ENCODE measurements around the gene IGFL4. TPM values are rescaled to one million over a fixed set of nuclear protein-coding genes. Genes with fewer than 3 reads are reported as not detected.

Gene IGFL4
- not detected for total RNA-seq

GRCh38 chr19:46040952-46041500 is at the start of gene IGFL4:
IGFL4 (minus strand) TSS chr19:46041002; CDS start chr19:46040962, 40 bp downstream.

GRCh38 chr19:46022431-46023310 is 18.1 kb downstream of the IGFL4 start, which contains the start of gene PGLYRP1:
PGLYRP1 (minus strand) TSS chr19:46023053; CDS start chr19:46023021, 32 bp downstream.

GRCh38 chr19:45994998-45995714 is 45.6 kb downstream of the IGFL4 start, which contains the start of gene CCDC61:
CCDC61 (plus strand) TSS chr19:45995467; CDS start chr19:46003019, 7,552 bp downstream.

Small RNA genes lying within 50 kb of the gene (microRNA-seq; reads per million reads assigned to microRNA genes)
- 154 reads per million, percentile 75 among the genes with 10 or more reads in this experiment for gene MIR769 (ENCODE audit: borderline microRNAs expressed, borderline replicate concordance)

Other genes with a start within 250 kb of the IGFL4 start
- gene DMWD, start 248.2 kb downstream of the IGFL4 start, total RNA-seq: 10 to 100 TPM; 46.7 to 47.1 TPM
- gene RSPH6A, start 225.7 kb downstream of the IGFL4 start, total RNA-seq: under 1 TPM; 0.28 to 0.34 TPM
- 10 to 100 TPM; 78.7 to 83.3 TPM for gene SYMPK, start 177.9 kb downstream of the IGFL4 start, total RNA-seq
- gene FOXA3, start 176.7 kb downstream of the IGFL4 start, total RNA-seq: not detected
- gene IRF2BP1, start 154.9 kb downstream of the IGFL4 start, total RNA-seq: 10 to 100 TPM; 20.2 to 20.8 TPM
- 10 to 100 TPM; 10.1 to 10.8 TPM for gene MYPOP, start 138.4 kb downstream of the IGFL4 start, total RNA-seq
- gene NANOS2, start 126.2 kb downstream of the IGFL4 start, total RNA-seq: not detected
- under 1 TPM; 0.17 to 0.18 TPM for gene NOVA2, start 67.1 kb downstream of the IGFL4 start, total RNA-seq
- 10 to 100 TPM; 26.9 to 27.9 TPM for gene CCDC61, start 45.5 kb downstream of the IGFL4 start, total RNA-seq
- not detected for gene PGLYRP1, start 17.9 kb downstream of the IGFL4 start, total RNA-seq
- not detected for gene IGFL3, start 83.7 kb upstream of the IGFL4 start, total RNA-seq
- not detected for gene IGFL2, start 107.2 kb upstream of the IGFL4 start, total RNA-seq
- not detected for gene IGFL1, start 188.7 kb upstream of the IGFL4 start, total RNA-seq

Measured in activated naive CD4-positive, alpha-beta T cell treated with anti-CD3 and anti-CD28 coated beads, Interleukin-2, amount 10 ng/mL, durations not matched to agents 5 hours and 36 hours (primary cell).